PC-3 (cell line): ENCODE data around the gene TRIM24. TPM values are rescaled to one million over a fixed set of nuclear protein-coding genes. Genes with fewer than 3 reads are reported as not detected.

ENCODE experiments used
- ATAC-seq: fragments of 200-7000 bp; cut with Tn5 transposase; 2 replicates; pipeline ENCODE4 v1.9.1; 2020; ENCODE audit warnings: mild to moderate bottlenecking, moderate library complexity
- BruUV-seq: library from RNA; stranded (reverse); fragments of 400-500 nt; replicated peaks from 2 replicates; lab custom pipeline; 2021; lab: Mats Ljungman, UMichigan
- CTCF ChIA-PET: fragments of 300-600 bp; sonication (Branson Sonifier 250); formaldehyde crosslinking; loops from one replicate; lab custom pipeline; 2022; ENCODE audit warnings: antibody characterized with exemption; lab: Charles Lee
- POLR2A ChIA-PET: fragments of 300-600 bp; sonication (Branson Sonifier 250); formaldehyde crosslinking; loops from one replicate; lab custom pipeline; 2022; ENCODE audit warnings: antibody characterized with exemption; ENCODE audit not compliant: unreplicated experiment; lab: Charles Lee
- DNase-seq: peaks from one replicate; pipeline ENCODE4 v3.0.0-alpha.2; 2015
- H2AFZ ChIP-seq: fragments of 300-600 bp; sonication (generic); 2 replicates; pipeline ENCODE4 v1.6.0; 2016; ENCODE audit warnings: antibody characterized with exemption, low read length
- H3F3A ChIP-seq: fragments of 300-600 bp; sonication (generic); one replicate; pipeline ENCODE4 v1.6.0; 2017; ENCODE audit warnings: antibody characterized with exemption, low read length, control low read depth, mild to moderate bottlenecking; ENCODE audit not compliant: unreplicated experiment
- H3K27ac ChIP-seq: fragments of 300-600 bp; sonication (generic); 2 replicates; pipeline ENCODE4 v1.5.1; 2016; ENCODE audit warnings: mild to moderate bottlenecking, low read length
- H3K27me3 ChIP-seq: fragments of 300-600 bp; sonication (generic); 2 replicates; pipeline ENCODE4 v1.6.1; 2016; ENCODE audit warnings: low read length, mixed read lengths
- H3K36me3 ChIP-seq: fragments of 300-600 bp; sonication (generic); 2 replicates; pipeline ENCODE4 v1.6.1; 2016; ENCODE audit warnings: low read depth, mixed run types, low read length, mixed read lengths
- H3K4me1 ChIP-seq: fragments of 300-600 bp; sonication (generic); 2 replicates; pipeline ENCODE4 v1.5.1; 2016; ENCODE audit warnings: low read length; ENCODE audit not compliant: insufficient read depth
- H3K4me2 ChIP-seq: fragments of 300-600 bp; sonication (generic); 2 replicates; pipeline ENCODE4 v1.6.0; 2016; ENCODE audit warnings: low read length
- H3K4me3 ChIP-seq: fragments of 300-600 bp; sonication (generic); 2 replicates; pipeline ENCODE4 v1.5.1; 2016; ENCODE audit warnings: mild to moderate bottlenecking, low read length, mixed read lengths
- H3K79me2 ChIP-seq: fragments of 300-600 bp; sonication (generic); 2 replicates; pipeline ENCODE4 v1.6.1; 2017; ENCODE audit warnings: low read length, mixed read lengths
- H3K9ac ChIP-seq: fragments of 300-600 bp; sonication (generic); 2 replicates; pipeline ENCODE4 v1.6.0; 2016; ENCODE audit warnings: mild to moderate bottlenecking, low read length
- H3K9me2 ChIP-seq: fragments of 300-600 bp; sonication (generic); replicated peaks from 2 replicates; pipeline ENCODE4 v1.6.1; 2016; ENCODE audit warnings: mixed run types, low read length, mixed read lengths
- H3K9me3 ChIP-seq: fragments of 300-600 bp; sonication (generic); 2 replicates; pipeline ENCODE4 v1.6.1; 2016; ENCODE audit warnings: low read length, mixed read lengths
- H4K20me1 ChIP-seq: fragments of 300-600 bp; sonication (generic); 2 replicates; pipeline ENCODE4 v1.6.1; 2016; ENCODE audit warnings: low read length, mixed read lengths
- EZH2 ChIP-seq: fragments of 300-600 bp; sonication (generic); IDR thresholded peaks from one replicate; pipeline ENCODE4 v1.6.1; 2017; ENCODE audit warnings: antibody characterized with exemption, mild to moderate bottlenecking, low read length; ENCODE audit not compliant: unreplicated experiment
- EZH2phosphoT487 ChIP-seq: fragments of 300-600 bp; sonication (generic); IDR thresholded peaks from 2 replicates; pipeline ENCODE4 v1.6.1; 2018; ENCODE audit warnings: mild to moderate bottlenecking, antibody characterized with exemption, low read length, borderline replicate concordance
- intact Hi-C: fragments of 100-400 bp; cut with micrococcal nuclease; formaldehyde crosslinking; loops from 2 replicates; pipeline ENCODE4 v1.9.0; 2023
- total RNA-seq: library from RNA; depleted of rRNA; stranded (reverse); fragments of >200 nt; gene quantifications from 2 replicates; pipeline ENCODE4 v1.2.3, GENCODE V29; 2014
- TF ChIP-seq, protein P1 (sequence below): fragments of 300-600 bp; sonication (generic); conservative IDR thresholded peaks from 2 replicates; pipeline ENCODE4 v1.5.1; 2017; ENCODE audit warnings: antibody characterized with exemption, low read depth, mild to moderate bottlenecking, low read length

TRIM24 gene
- total RNA-seq, 1 experiment from 2014 or later: 12.9 TPM

DNA sequence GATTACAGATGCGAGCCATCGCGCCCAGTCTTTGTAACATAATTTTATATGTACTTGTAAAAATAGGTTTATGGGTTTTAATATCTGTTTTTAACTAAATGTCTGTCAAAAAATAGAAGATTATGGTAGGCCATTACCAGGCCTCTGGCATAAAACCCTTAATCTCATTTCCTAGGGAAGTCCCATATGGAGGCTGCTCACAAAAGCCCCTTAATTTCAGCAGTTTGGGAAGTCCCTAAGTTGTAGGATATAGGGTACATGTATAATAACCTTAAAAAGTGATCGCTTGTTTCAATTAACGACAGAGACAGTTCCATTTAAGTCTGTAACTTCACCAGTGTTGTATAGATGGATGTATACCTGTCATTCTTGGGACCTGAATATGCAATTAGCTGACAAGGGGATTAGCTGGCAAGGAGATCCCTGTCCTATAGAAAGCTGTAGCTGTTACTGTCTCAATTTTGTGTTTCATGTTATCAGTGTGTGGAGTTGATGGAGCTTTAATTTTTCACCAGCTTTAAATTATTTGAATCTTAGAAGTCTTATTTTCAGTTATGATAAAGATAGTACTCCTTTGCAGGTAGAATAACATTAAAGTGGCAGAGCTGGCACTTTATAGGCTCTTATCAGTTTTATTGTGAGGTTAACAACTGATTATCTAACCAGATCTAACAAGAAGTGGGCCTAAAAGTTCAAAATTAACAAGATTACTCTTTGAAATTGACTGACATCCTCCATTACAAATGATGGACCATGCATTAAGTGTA lies 10.5 kb downstream of the TRIM24 start:
- Histone ChIP-seq H3K4me3 (no peak overlapping the region), H3K9me2 (no peaks in the 10 kb centered on the region), H2AFZ (no peak overlapping the region), H4K20me1 (no peaks in the 10 kb centered on the region), H3K79me2 (peaks cover 87% of the 10 kb centered on the region), H3K4me2 (no peak overlapping the region), H3K9me3 (no peaks in the 10 kb centered on the region), H3F3A (no peaks in the 10 kb centered on the region), H3K36me3 (no peaks in the 10 kb centered on the region), H3K4me1 (no peaks in the 10 kb centered on the region), H3K27me3 (no peaks in the 10 kb centered on the region), H3K27ac (no peak overlapping the region), H3K9ac (no peak overlapping the region)
- ChIA-PET CTCF (no interaction called here), POLR2A (no interaction called here)
- DNase-seq (no peak), ATAC-seq (no peak)
- BruUV-seq: no TSS peak
- TF ChIP-seq, protein P1, sequence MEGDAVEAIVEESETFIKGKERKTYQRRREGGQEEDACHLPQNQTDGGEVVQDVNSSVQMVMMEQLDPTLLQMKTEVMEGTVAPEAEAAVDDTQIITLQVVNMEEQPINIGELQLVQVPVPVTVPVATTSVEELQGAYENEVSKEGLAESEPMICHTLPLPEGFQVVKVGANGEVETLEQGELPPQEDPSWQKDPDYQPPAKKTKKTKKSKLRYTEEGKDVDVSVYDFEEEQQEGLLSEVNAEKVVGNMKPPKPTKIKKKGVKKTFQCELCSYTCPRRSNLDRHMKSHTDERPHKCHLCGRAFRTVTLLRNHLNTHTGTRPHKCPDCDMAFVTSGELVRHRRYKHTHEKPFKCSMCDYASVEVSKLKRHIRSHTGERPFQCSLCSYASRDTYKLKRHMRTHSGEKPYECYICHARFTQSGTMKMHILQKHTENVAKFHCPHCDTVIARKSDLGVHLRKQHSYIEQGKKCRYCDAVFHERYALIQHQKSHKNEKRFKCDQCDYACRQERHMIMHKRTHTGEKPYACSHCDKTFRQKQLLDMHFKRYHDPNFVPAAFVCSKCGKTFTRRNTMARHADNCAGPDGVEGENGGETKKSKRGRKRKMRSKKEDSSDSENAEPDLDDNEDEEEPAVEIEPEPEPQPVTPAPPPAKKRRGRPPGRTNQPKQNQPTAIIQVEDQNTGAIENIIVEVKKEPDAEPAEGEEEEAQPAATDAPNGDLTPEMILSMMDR: no peak
- no peak for TF ChIP-seq EZH2
- intact Hi-C loops: loop anchor here (10.0 kb wide), 1 partner anchor 104 kb away; no protein-coding TSS in a partner anchor

DNA sequence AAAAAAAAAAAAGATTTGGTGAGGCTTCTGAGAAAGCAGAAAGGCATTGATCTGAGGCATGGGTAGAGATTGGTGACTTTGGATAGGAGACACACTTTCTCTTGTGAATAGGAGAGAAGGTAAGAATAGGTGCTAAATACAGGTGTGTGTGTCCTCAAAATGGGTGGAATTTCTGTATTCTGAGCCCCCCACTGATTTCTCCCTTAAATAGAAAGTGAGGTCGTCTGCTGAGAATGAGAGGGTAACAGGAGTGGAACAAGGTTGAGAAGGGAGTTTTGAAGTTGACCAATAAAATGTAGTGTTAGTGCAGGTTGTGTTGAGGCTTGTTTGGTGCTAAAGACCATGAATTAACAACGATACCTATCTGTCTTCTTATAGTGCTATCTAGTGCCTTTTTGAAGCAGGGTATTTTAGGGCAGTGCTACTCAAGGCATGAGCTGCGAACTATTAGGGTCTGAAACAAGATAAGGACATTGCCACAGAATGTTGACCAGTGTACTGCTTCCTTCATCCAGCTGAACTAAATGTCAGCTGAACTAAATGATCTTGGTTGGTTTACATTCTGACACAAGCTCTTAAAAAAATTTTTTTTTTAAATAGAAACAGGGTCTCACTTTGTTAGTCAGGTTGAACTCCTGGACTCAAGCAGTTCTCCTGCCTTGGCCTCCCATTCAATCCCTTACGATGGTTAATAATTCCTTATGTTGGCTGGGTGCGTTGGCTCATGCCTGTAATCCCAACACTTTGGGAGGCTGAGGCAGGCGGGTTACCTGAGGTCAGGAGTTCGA lies 12.4 kb downstream of the TRIM24 start:
- Histone ChIP-seq H3K9ac (no peak overlapping the region), H3K9me3 (no peaks in the 10 kb centered on the region), H3K27ac (no peak overlapping the region), H3K9me2 (no peaks in the 10 kb centered on the region), H3F3A (no peaks in the 10 kb centered on the region), H3K36me3 (no peaks in the 10 kb centered on the region), H3K79me2 (peaks cover 82% of the 10 kb centered on the region), H2AFZ (no peak overlapping the region), H3K4me3 (no peak overlapping the region), H4K20me1 (no peaks in the 10 kb centered on the region; the same call in 1 of the 2 replicates), H3K4me2 (no peak overlapping the region), H3K4me1 (peaks cover 10% of the 10 kb centered on the region), H3K27me3 (no peaks in the 10 kb centered on the region)
- ATAC-seq: no peak
- TF ChIP-seq EZH2phosphoT487: no peak
- no peak for TF ChIP-seq EZH2
- TF ChIP-seq, protein P1: no peak
- intact Hi-C loops: loop anchor here (10.0 kb wide), 1 partner anchor 102 kb away; no protein-coding TSS in a partner anchor
- CTCF ChIA-PET: no interaction called here
- DNase-seq: no peak
- no TSS peak for BruUV-seq
- POLR2A ChIA-PET: no interaction called here
